RWPE2 (cell line): ENCODE data around the gene NRAP.

Source experiments
- ATAC-seq: fragments of 200-7000 bp; cut with Tn5 transposase; 3 replicates; pipeline ENCODE4 v1.9.1; 2021; ENCODE audit warnings: low read depth
- DNase-seq: peaks from one replicate; pipeline ENCODE4 v3.0.0-alpha.2; 2020; ENCODE audit warnings: low spot score
- H3K27ac ChIP-seq: fragments of 450-650 bp; 2 replicates; pipeline ENCODE4 v1.5.1; 2017; ENCODE audit warnings: mild to moderate bottlenecking; ENCODE audit not compliant: poor library complexity, severe bottlenecking
- H3K27me3 ChIP-seq: fragments of 250-450 bp; sonication (Bioruptor Pico); 2 replicates; pipeline ENCODE4 v1.5.1; 2021; ENCODE audit warnings: mild to moderate bottlenecking, moderate library complexity; ENCODE audit not compliant: insufficient read depth, poor library complexity, severe bottlenecking
- H3K36me3 ChIP-seq: fragments of 250-450 bp; sonication (Bioruptor Pico); 2 replicates; pipeline ENCODE4 v1.5.1; 2020; ENCODE audit warnings: low read depth, mild to moderate bottlenecking, moderate library complexity
- H3K4me1 ChIP-seq: fragments of 250-450 bp; sonication (Bioruptor Pico); 2 replicates; pipeline ENCODE4 v1.5.1; 2021; ENCODE audit warnings: mild to moderate bottlenecking, moderate library complexity; ENCODE audit not compliant: insufficient read depth, poor library complexity, severe bottlenecking
- H3K4me3 ChIP-seq: fragments of 250-450 bp; sonication (Bioruptor Pico); 2 replicates; pipeline ENCODE4 v1.5.1; 2021; ENCODE audit warnings: mild to moderate bottlenecking, moderate library complexity; ENCODE audit not compliant: severe bottlenecking
- H3K9me3 ChIP-seq: fragments of 250-450 bp; sonication (Bioruptor Pico); 2 replicates; pipeline ENCODE4 v1.5.1; 2021; ENCODE audit warnings: mild to moderate bottlenecking, moderate library complexity; ENCODE audit not compliant: severe bottlenecking
- CTCF ChIP-seq: fragments of 450-650 bp; IDR thresholded peaks from one replicate; pipeline ENCODE4 v1.5.1; 2017; ENCODE audit warnings: mild to moderate bottlenecking, moderate library complexity; ENCODE audit not compliant: poor library complexity, severe bottlenecking

Gene NRAP

GRCh38 chr10:113690749-113691148, 26.9 kb upstream of the NRAP start:
- no peak overlapping the region for H3K27ac ChIP-seq
- peaks cover 6% of the 10 kb centered on the region for H3K9me3 ChIP-seq
- H3K4me3 ChIP-seq = no peak overlapping the region
- no peaks in the 10 kb centered on the region for H3K4me1 ChIP-seq
- no peaks in the 10 kb centered on the region for H3K27me3 ChIP-seq
- no peak for DNase-seq
- ATAC-seq = no peak
- no peak for TF ChIP-seq CTCF
- H3K36me3 ChIP-seq = no peaks in the 10 kb centered on the region

- no peak for ATAC-seq
- H3K4me3 ChIP-seq = no peak overlapping the region
- DNase-seq = no peak
- peaks cover 6% of the 10 kb centered on the region for H3K9me3 ChIP-seq
- no peaks in the 10 kb centered on the region for H3K27me3 ChIP-seq
- no peaks in the 10 kb centered on the region for H3K4me1 ChIP-seq
- TF ChIP-seq CTCF = no peak
- H3K36me3 ChIP-seq = 0 out of 2 replicates have a peak, but pooled peaks cover 5% of the 10 kb centered on the region
- no peak overlapping the region for H3K27ac ChIP-seq
Measured at GRCh38 chr10:113689574-113689973, 25.7 kb upstream of the NRAP start.

DNA sequence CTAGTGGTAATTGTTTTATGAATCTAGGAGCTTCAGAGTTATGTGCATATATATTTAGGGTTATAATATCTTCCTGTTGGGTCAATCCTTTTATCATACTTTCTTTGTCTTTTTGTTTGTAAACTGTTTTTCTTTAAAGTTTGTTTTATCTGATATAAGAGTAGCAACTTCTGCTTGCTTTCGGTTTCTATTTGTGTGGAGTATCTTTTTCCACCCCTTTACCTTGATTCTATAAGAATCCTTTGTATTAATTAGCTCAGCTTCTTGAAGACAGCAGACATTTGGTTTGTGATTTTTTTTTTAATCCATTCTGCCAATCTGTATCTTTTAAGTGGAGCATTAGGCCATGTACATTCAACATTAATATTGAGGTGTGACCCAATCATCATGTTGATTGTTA, 25.2 kb upstream of the NRAP start:
- Histone ChIP-seq H3K27ac (no peak overlapping the region), H3K4me3 (no peak overlapping the region), H3K9me3 (peaks cover 6% of the 10 kb centered on the region), H3K4me1 (no peaks in the 10 kb centered on the region), H3K36me3 (0 out of 2 replicates have a peak, but pooled peaks cover 8% of the 10 kb centered on the region), H3K27me3 (no peaks in the 10 kb centered on the region)
- ATAC-seq = no peak
- no peak for DNase-seq
- TF ChIP-seq CTCF = no peak

- no peak for TF ChIP-seq CTCF
- Histone ChIP-seq H3K9me3 (peaks cover 6% of the 10 kb centered on the region), H3K4me3 (no peak overlapping the region), H3K4me1 (no peaks in the 10 kb centered on the region), H3K27me3 (no peaks in the 10 kb centered on the region), H3K36me3 (peaks cover 16% of the 10 kb centered on the region), H3K27ac (no peak overlapping the region)
- DNase-seq (no peak), ATAC-seq (no peak)
Measured at GRCh38 chr10:113687037-113687436, 23.2 kb upstream of the NRAP start.

DNA sequence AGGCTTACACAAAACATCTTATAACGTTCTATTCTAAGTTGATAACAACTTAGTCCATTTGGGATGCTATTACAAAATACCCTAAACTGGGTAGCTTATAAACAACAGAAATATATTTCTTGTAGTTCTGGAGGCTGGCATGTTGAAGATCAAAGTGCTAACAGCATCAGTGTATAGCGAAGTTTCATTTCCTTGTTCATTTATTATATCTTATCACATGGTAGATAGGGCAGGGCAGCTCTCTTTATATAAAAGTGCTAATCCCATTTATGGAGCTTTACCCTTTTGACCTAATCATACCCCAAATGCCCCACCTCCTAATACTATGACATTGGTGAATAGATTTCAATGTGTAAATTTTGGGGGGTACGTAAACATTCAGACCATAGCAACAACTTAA, 22.2 kb upstream of the NRAP start:
- no peaks in the 10 kb centered on the region for H3K27me3 ChIP-seq
- H3K9me3 ChIP-seq = peaks cover 6% of the 10 kb centered on the region
- H3K27ac ChIP-seq = no peak overlapping the region
- H3K36me3 ChIP-seq = peaks cover 16% of the 10 kb centered on the region
- ATAC-seq (no peak), DNase-seq (no peak)
- TF ChIP-seq CTCF = no peak
- no peak overlapping the region for H3K4me3 ChIP-seq
- no peaks in the 10 kb centered on the region for H3K4me1 ChIP-seq
